ENCODE data around the gene ILF3.

ILF3 gene

GRCh38 chr19:10737722-10738121 lies 83.6 kb downstream of the ILF3 start:
- DNase-seq, result no peak

- no peak for DNase-seq
Observed at GRCh38 chr19:10740798-10741197, 86.7 kb downstream of the ILF3 start.
